HFFc6 (cell line): ENCODE results near the gene AGPAT3. TPM values are rescaled to one million over a fixed set of nuclear protein-coding genes. Genes with fewer than 3 reads are reported as not detected.

Source experiments
- DNase-seq: peaks from one replicate; pipeline ENCODE4 v3.0.0-alpha.2; 2018
- H3K27ac Mint-ChIP-seq: 2 replicates; pipeline ENCODE4 v1.8.0; 2020; ENCODE audit warnings: mild to moderate bottlenecking, mixed read lengths
- H3K27me3 Mint-ChIP-seq: 2 replicates; pipeline ENCODE4 v1.8.0; 2021; ENCODE audit warnings: mild to moderate bottlenecking, moderate library complexity, mixed read lengths; ENCODE audit not compliant: insufficient read depth
- H3K36me3 Mint-ChIP-seq: 2 replicates; pipeline ENCODE4 v1.8.0; 2021; ENCODE audit warnings: low read depth, mixed read lengths
- H3K4me1 Mint-ChIP-seq: 2 replicates; pipeline ENCODE4 v1.8.0; 2020; ENCODE audit warnings: low read depth, mixed read lengths
- H3K4me3 Mint-ChIP-seq: 2 replicates; pipeline ENCODE4 v1.8.0; 2020; ENCODE audit warnings: mild to moderate bottlenecking, moderate library complexity, mixed read lengths
- H3K9me3 Mint-ChIP-seq: 2 replicates; pipeline ENCODE4 v1.8.0; 2020; ENCODE audit warnings: mild to moderate bottlenecking, mixed read lengths
- CTCF ChIP-seq: fragments of 200-600 bp; sonication (generic); IDR thresholded peaks from 2 replicates; pipeline ENCODE4 v1.5.0; 2021; ENCODE audit warnings: antibody characterized with exemption, mild to moderate bottlenecking
- total RNA-seq, 6 experiments: library from RNA; stranded (reverse); fragmentation: NEBNext Ultra II Directional; extraction: Animal tissue kit (Norgen Biotek cat#: 25700); gene quantifications; 2 replicates in 1 of 6; 3 replicates in 5 of 6; pipeline ENCODE4 v1.2.3, GENCODE V29; 2021

The AGPAT3 gene
- total RNA-seq, 6 experiments from 2014 or later, result 94.6 to 114 (median 97.8) TPM

GRCh38 chr21:44024257-44024656 is 159.2 kb downstream of the AGPAT3 start:
- H3K4me3 Mint-ChIP-seq, result no peak overlapping the region
- H3K27me3 Mint-ChIP-seq, result no peaks in the 10 kb centered on the region
- no peak for TF ChIP-seq CTCF
- H3K36me3 Mint-ChIP-seq, result no peaks in the 10 kb centered on the region; the same call in 1 of the 2 replicates
- DNase-seq, result no peak
- H3K4me1 Mint-ChIP-seq, result peaks cover 43% of the 10 kb centered on the region
- no peaks in the 10 kb centered on the region for H3K9me3 Mint-ChIP-seq
- H3K27ac Mint-ChIP-seq, result no peak overlapping the region; the same call in 1 of the 2 replicates

GRCh38 chr21:44024887-44025353 is 159.9 kb downstream of the AGPAT3 start:
- Mint-ChIP-seq H3K9me3 (no peaks in the 10 kb centered on the region), H3K4me1 (peaks cover 43% of the 10 kb centered on the region), H3K27ac (peak overlapping the region; percentile 80), H3K4me3 (peak overlapping the region; percentile 30), H3K36me3 (no peaks in the 10 kb centered on the region; the same call in 1 of the 2 replicates), H3K27me3 (no peaks in the 10 kb centered on the region)
- TF ChIP-seq CTCF, result no peak
- DNase-seq, result no peak

- Mint-ChIP-seq H3K27ac (peak overlapping the region; percentile 24; the same call in 1 of the 2 replicates), H3K9me3 (no peaks in the 10 kb centered on the region), H3K4me1 (peaks cover 34% of the 10 kb centered on the region), H3K27me3 (no peaks in the 10 kb centered on the region), H3K36me3 (peaks cover 3% of the 10 kb centered on the region; the same call in 1 of the 2 replicates), H3K4me3 (no peak overlapping the region)
- no peak for TF ChIP-seq CTCF
- DNase-seq, result no peak
These were observed 162.7 kb downstream of the AGPAT3 start for GRCh38 chr21:44027607-44028286.

DNA sequence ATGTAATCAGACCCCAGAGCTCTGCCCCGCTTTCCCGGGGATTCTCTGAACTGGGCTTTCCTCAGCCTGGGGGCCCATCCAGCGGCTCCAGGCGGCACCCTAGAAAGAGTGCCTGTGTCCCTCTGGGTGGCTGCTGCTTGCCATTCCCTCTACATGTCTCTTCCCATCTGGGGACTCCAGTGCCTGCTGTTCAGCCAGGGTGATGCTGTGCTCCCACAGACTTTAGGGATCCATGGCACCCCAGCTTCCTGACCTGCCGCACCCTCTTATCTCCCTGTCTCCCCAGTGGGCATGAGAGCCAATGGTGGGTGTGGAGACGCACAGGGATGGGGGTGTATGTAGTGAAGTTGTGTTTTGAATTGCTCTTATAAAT is 163.2 kb downstream of the AGPAT3 start:
- peaks cover 4% of the 10 kb centered on the region; the same call in 1 of the 2 replicates for H3K36me3 Mint-ChIP-seq
- H3K9me3 Mint-ChIP-seq, result no peaks in the 10 kb centered on the region
- H3K4me3 Mint-ChIP-seq, result no peak overlapping the region
- TF ChIP-seq CTCF, result no peak
- H3K27me3 Mint-ChIP-seq, result no peaks in the 10 kb centered on the region
- peak overlapping the region; percentile 24; the same call in 1 of the 2 replicates for H3K27ac Mint-ChIP-seq
- no peak for DNase-seq
- H3K4me1 Mint-ChIP-seq, result peaks cover 34% of the 10 kb centered on the region

DNA sequence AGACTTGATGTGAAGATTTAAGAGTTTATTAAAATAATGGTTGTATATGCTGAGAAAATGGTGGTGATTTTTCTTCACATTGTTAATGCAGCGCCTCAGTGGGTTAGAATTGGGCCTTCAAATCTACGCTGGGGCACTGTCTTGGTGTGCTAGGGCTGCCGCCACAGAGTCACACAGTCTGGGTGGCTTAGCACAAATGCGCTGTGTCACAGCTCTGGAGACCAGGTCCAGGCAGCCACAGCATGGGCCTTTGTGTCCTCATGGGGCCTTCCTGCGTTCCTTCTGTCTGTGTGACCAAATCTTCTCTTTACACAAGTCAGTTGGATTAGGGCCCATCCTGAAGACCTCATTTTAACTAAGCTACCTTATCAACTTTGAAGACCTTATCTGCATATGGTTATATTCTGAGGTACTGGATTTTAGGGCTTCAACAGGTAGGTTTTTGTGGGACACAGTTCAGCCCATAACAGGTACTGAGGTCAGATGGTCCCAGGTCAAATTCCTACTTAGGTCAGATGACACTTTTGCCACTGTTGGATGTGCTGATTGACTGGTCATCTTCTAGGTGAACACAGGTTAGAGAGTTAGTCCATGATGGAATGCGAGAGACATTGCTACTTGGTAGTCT is 164.6 kb downstream of the AGPAT3 start:
- no peak overlapping the region for H3K4me3 Mint-ChIP-seq
- H3K27me3 Mint-ChIP-seq, result no peaks in the 10 kb centered on the region
- H3K9me3 Mint-ChIP-seq, result no peaks in the 10 kb centered on the region
- peaks cover 6% of the 10 kb centered on the region for H3K36me3 Mint-ChIP-seq
- TF ChIP-seq CTCF, result no peak
- H3K4me1 Mint-ChIP-seq, result peaks cover 29% of the 10 kb centered on the region
- no peak overlapping the region for H3K27ac Mint-ChIP-seq
- DNase-seq, result no peak
